HFFc6 (cell line): ENCODE results near the gene FKBP8. TPM values are rescaled to one million over a fixed set of nuclear protein-coding genes. Genes with fewer than 3 reads are reported as not detected.
A peak's percentile ranks its signal among the peaks of the same experiment; 100 is the strongest.
"Not testable (repeated sequence)": the region's sequence is repeated elsewhere in the genome, so short reads cannot be mapped to it uniquely, and the experiment has no call there.

Experiments
- DNase-seq: peaks from one replicate; pipeline ENCODE4 v3.0.0-alpha.2; 2018
- H3K27ac Mint-ChIP-seq: 2 replicates; pipeline ENCODE4 v1.8.0; 2020; ENCODE audit warnings: mild to moderate bottlenecking, mixed read lengths
- H3K27me3 Mint-ChIP-seq: 2 replicates; pipeline ENCODE4 v1.8.0; 2021; ENCODE audit warnings: mild to moderate bottlenecking, moderate library complexity, mixed read lengths; ENCODE audit not compliant: insufficient read depth
- H3K36me3 Mint-ChIP-seq: 2 replicates; pipeline ENCODE4 v1.8.0; 2021; ENCODE audit warnings: low read depth, mixed read lengths
- H3K4me1 Mint-ChIP-seq: 2 replicates; pipeline ENCODE4 v1.8.0; 2020; ENCODE audit warnings: low read depth, mixed read lengths
- H3K4me3 Mint-ChIP-seq: 2 replicates; pipeline ENCODE4 v1.8.0; 2020; ENCODE audit warnings: mild to moderate bottlenecking, moderate library complexity, mixed read lengths
- H3K9me3 Mint-ChIP-seq: 2 replicates; pipeline ENCODE4 v1.8.0; 2020; ENCODE audit warnings: mild to moderate bottlenecking, mixed read lengths
- total RNA-seq, 6 experiments: library from RNA; stranded (reverse); fragmentation: NEBNext Ultra II Directional; extraction: Animal tissue kit (Norgen Biotek cat#: 25700); gene quantifications; 2 replicates in 1 of 6; 3 replicates in 5 of 6; pipeline ENCODE4 v1.2.3, GENCODE V29; 2021
- TF ChIP-seq, protein P1 (sequence below): fragments of 200-600 bp; sonication (generic); IDR thresholded peaks from 2 replicates; pipeline ENCODE4 v1.5.0; 2021; ENCODE audit warnings: antibody characterized with exemption, mild to moderate bottlenecking

The FKBP8 gene
- total RNA-seq, 6 experiments from 2014 or later, result 229 to 284 (median 241) TPM

DNA sequence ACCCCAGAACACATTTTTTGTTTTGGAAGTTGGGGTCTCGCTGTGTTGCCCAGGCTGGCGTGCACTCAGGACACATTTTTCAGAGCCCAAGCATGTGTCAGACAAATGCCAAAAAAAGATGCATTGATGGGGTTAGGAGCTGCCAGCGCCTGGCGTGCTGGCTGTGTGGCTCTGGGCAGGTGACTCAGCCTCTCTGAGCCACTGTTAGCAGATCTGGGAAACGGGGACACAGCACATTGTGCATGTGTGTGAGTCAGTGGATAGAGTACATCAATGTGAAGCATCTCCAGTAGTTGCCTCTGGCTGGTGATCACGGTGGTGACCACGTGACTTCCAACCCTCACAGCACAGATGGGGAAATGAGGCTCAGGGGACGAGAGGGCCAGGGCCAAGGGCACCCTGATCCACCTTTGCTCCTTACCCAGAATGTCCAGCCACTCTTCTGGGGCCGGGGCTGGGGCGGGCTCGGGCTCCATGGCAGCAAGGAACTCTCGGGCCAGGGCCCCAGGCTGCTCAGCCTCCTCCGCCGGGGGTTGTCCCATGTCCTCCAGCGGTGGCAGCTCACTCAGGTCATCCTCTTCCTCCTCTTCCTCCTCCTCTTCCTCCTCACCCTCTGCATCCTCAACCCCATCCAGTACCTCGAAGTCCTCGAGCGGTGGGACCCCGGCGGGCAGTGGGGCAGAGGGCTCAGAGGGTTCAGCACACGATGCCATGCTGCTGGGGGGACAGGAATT, 1.9 kb downstream of the FKBP8 start:
- H3K27me3 Mint-ChIP-seq, result peaks cover 3% of the 10 kb centered on the region
- peak; percentile 75 for DNase-seq
- H3K4me3 Mint-ChIP-seq, result peak overlapping the region; percentile 88; the same call in 1 of the 2 replicates
- H3K9me3 Mint-ChIP-seq, result no peaks in the 10 kb centered on the region
- H3K36me3 Mint-ChIP-seq, result peaks cover 12% of the 10 kb centered on the region
- H3K4me1 Mint-ChIP-seq, result peaks cover 25% of the 10 kb centered on the region
- TF ChIP-seq, protein P1, sequence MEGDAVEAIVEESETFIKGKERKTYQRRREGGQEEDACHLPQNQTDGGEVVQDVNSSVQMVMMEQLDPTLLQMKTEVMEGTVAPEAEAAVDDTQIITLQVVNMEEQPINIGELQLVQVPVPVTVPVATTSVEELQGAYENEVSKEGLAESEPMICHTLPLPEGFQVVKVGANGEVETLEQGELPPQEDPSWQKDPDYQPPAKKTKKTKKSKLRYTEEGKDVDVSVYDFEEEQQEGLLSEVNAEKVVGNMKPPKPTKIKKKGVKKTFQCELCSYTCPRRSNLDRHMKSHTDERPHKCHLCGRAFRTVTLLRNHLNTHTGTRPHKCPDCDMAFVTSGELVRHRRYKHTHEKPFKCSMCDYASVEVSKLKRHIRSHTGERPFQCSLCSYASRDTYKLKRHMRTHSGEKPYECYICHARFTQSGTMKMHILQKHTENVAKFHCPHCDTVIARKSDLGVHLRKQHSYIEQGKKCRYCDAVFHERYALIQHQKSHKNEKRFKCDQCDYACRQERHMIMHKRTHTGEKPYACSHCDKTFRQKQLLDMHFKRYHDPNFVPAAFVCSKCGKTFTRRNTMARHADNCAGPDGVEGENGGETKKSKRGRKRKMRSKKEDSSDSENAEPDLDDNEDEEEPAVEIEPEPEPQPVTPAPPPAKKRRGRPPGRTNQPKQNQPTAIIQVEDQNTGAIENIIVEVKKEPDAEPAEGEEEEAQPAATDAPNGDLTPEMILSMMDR, result no peak
- peak overlapping the region; percentile 86 for H3K27ac Mint-ChIP-seq

DNA sequence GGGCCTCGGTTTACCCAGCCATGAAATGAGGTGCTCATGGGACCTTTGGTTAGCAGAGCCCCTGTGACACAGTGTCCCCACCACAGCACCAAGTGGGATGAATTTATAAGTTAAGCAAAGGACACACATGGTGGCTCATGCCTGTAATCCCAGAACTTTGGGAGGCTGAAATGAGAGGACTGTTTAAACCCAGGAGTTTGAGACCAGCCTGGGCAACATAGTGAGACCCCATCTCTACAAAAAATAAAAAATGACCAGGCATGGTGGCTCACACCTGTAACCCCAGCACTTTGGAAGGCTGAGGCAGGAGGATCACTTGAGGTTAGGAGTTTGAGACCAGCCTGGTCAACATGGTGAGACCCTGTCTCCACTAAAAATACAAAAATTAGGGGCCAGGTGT, 3.2 kb downstream of the FKBP8 start:
- not testable (repeated sequence) for DNase-seq, H3K27ac Mint-ChIP-seq, H3K4me3 Mint-ChIP-seq, H3K27me3 Mint-ChIP-seq, H3K9me3 Mint-ChIP-seq
- peaks cover 17% of the 10 kb centered on the region for H3K36me3 Mint-ChIP-seq
- H3K4me1 Mint-ChIP-seq, result peaks cover 25% of the 10 kb centered on the region

DNA sequence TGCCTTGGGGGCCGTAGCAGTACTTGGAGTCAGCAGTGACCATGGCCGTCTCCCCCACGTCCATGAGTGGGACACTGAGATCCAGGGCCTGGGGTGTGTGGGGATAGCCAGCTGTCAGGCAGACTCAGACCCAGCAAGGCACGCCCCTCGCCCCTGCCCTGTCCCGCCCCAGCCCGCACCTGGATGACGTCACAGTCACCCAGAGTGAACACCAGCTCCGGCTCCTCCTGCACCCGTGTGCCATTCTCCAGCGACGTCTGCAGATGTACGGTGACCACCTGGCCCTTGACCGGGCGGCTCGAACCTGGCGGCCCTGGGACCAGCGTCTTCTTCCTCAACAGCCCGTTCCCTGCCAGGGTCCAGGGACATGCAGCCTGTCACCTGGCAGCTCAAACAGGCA, 4.0 kb downstream of the FKBP8 start:
- H3K4me3 Mint-ChIP-seq, result no peak overlapping the region
- DNase-seq, result no peak
- H3K9me3 Mint-ChIP-seq, result no peaks in the 10 kb centered on the region
- H3K36me3 Mint-ChIP-seq, result peaks cover 17% of the 10 kb centered on the region
- peaks cover 23% of the 10 kb centered on the region for H3K4me1 Mint-ChIP-seq
- no peak overlapping the region for H3K27ac Mint-ChIP-seq
- TF ChIP-seq, protein P1, result no peak
- H3K27me3 Mint-ChIP-seq, result peaks cover 3% of the 10 kb centered on the region

DNA sequence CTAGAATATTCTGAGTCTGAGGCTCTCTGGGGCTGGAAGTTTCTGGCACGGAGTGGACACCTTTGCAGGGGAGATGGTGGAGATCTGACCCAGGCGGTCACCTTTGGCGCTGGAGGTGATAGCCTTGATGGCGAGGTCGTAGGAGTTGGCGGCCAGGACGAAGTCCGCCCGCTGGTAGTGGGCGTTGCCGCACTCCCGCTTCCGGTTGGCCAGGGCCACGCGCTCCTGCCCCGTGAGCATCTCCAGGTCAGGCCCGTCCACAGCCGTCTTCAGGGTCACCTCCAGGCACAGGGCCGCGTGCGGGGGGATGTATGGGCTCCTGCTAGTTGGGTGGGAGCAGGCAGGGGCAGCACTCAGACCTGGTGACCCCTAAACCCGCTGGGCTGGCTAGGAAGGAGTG, 5.3 kb downstream of the FKBP8 start:
- peaks cover 16% of the 10 kb centered on the region for H3K4me1 Mint-ChIP-seq
- TF ChIP-seq, protein P1, result no peak
- H3K4me3 Mint-ChIP-seq, result no peak overlapping the region
- H3K27me3 Mint-ChIP-seq, result peaks cover 2% of the 10 kb centered on the region; the same call in 1 of the 2 replicates
- DNase-seq, result no peak
- H3K27ac Mint-ChIP-seq, result no peak overlapping the region
- H3K36me3 Mint-ChIP-seq, result peaks cover 17% of the 10 kb centered on the region
- H3K9me3 Mint-ChIP-seq, result no peaks in the 10 kb centered on the region

DNA sequence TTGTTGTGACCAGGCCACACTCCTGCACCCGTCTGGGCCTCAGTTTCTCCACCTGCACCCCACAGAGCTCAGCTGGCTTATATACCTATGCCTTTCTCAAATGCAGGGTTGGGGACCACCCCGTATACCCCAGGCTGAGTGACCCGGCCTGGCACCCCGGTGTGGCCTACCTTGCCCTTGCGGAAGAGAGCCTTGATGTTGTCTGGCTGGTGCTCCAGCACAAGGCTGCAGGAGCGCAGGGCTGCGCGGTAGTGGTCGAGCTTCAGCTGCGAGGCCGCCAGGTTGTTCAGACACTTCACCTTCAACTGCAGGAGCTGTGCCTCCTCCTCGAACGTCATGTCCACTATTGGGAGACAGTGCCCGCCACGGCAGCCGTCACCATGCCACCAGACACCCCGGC, 5.9 kb downstream of the FKBP8 start:
- DNase-seq, result no peak
- Mint-ChIP-seq H3K4me1 (peaks cover 16% of the 10 kb centered on the region), H3K27me3 (peaks cover 2% of the 10 kb centered on the region), H3K36me3 (peaks cover 20% of the 10 kb centered on the region), H3K9me3 (no peaks in the 10 kb centered on the region), H3K27ac (no peak overlapping the region), H3K4me3 (no peak overlapping the region)
- TF ChIP-seq, protein P1, result no peak

DNA sequence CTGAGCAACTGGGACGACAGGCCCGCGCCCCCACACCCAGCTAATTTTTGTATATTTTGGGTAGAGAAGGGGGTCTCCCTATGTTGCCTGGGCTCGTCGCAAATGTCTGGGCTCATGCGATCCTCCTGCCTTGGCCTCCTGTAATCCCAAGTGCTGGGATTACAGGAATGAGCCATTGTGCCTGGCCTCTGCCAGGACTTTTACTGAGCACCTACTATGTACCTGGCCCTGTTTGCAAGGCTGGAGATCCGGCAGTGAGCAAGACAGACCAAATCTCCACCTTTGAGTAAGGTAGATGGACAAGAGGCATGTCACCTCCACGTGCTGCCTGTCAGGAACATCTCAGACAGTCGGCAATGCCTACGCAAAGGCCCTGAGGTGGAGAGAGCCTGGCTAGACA, 6.9 kb downstream of the FKBP8 start:
- Mint-ChIP-seq H3K36me3 (peaks cover 24% of the 10 kb centered on the region), H3K27me3 (no peaks in the 10 kb centered on the region; the same call in 1 of the 2 replicates), H3K4me3 (no peak overlapping the region), H3K9me3 (no peaks in the 10 kb centered on the region), H3K27ac (no peak overlapping the region), H3K4me1 (peaks cover 7% of the 10 kb centered on the region)
- TF ChIP-seq, protein P1, result no peak
- DNase-seq, result no peak
